ENCODE results near the gene FAM241A. TPM values are rescaled to one million over a fixed set of nuclear protein-coding genes. Genes with fewer than 3 reads are reported as not detected.

Gene FAM241A
- total RNA-seq, result under 1 TPM; 0.36 to 0.75 (median 0.40) TPM
- total RNA-seq (2013), result 0.97 TPM

- peaks cover 3% of the 10 kb centered on the region for H3K27me3 ChIP-seq (ENCODE audit: control insufficient read depth, insufficient read depth, low read length)
- TF ChIP-seq CTCF (IDR thresholded peaks at IDR 0.05), result no peak
- H3K9me3 Mint-ChIP-seq, result no peaks in the 10 kb centered on the region
- peak within 1 kb of the TSS; percentile 81 for H3K4me3 Mint-ChIP-seq
- peak within 1 kb of the TSS; percentile 93 for H3K4me3 ChIP-seq (ENCODE audit: low read length)
- H3K36me3 ChIP-seq (ENCODE audit: control insufficient read depth, insufficient read depth, low read length), result no peaks in the 10 kb centered on the region
- H3K27ac Mint-ChIP-seq, result peak within 1 kb of the TSS; percentile 43 to 54
- WGBS (ENCODE audit: insufficient coverage), result under 1% methylated on average over 68 of the region's 70 CpGs
- H3K27me3 Mint-ChIP-seq (ENCODE audit: low read depth in 2 of 2), result peaks cover 6 to 8% of the 10 kb centered on the region in 2 donors
- H3K9me3 ChIP-seq (ENCODE audit: control insufficient read depth, insufficient read depth, low read length), result no peaks in the 10 kb centered on the region
- H3K27ac ChIP-seq (ENCODE audit: low read length), result peak within 1 kb of the TSS; percentile 84
- no peaks in the 10 kb centered on the region for H3K36me3 Mint-ChIP-seq
- intact Hi-C loops (cut with micrococcal nuclease), result loop anchor here (1.0 to 2.0 kb wide), 2 partner anchors 87 to 491 kb away; partner anchors contain the start of genes LARP7 and ZGRF1
- DNase-seq, result peak; percentile 85 to 91
- peaks cover 7% of the 10 kb centered on the region for H3K4me1 ChIP-seq (ENCODE audit: control insufficient read depth, insufficient read depth, low read length)
- peaks cover 6 to 10% of the 10 kb centered on the region in 2 donors for H3K4me1 Mint-ChIP-seq
- peak; percentile 91 to 98 (median 94) for ATAC-seq
Measured at GRCh38 chr4:112145326-112145789, at the start of gene FAM241A. Gene FAM241A (plus strand): TSS chr4:112145454. CDS start chr4:112145581, 127 bp downstream.

- H3K9me3 Mint-ChIP-seq, result no peaks in the 10 kb centered on the region
- H3K36me3 Mint-ChIP-seq, result no peaks in the 10 kb centered on the region
- ATAC-seq (no peak), DNase-seq (no peak)
- no peak overlapping the region for H3K4me3 Mint-ChIP-seq
- H3K4me3 ChIP-seq (ENCODE audit: low read length), result no peak overlapping the region
- no peaks in the 10 kb centered on the region for H3K4me1 ChIP-seq (ENCODE audit: control insufficient read depth, insufficient read depth, low read length)
- intact Hi-C loops (cut with micrococcal nuclease), result loop anchor here (1.0 kb wide), 2 partner anchors 136 to 424 kb away; no protein-coding TSS in a partner anchor
- no peak for TF ChIP-seq CTCF (IDR thresholded peaks at IDR 0.05)
- peaks cover 0 to 7% of the 10 kb centered on the region in 2 donors for H3K4me1 Mint-ChIP-seq
- no peak overlapping the region for H3K27ac Mint-ChIP-seq
- no peaks in the 10 kb centered on the region for H3K9me3 ChIP-seq (ENCODE audit: control insufficient read depth, insufficient read depth, low read length)
- peaks cover 19 to 22% of the 10 kb centered on the region in 2 donors for H3K27me3 Mint-ChIP-seq (ENCODE audit: low read depth in 2 of 2)
- 87% methylated on average over 4 of the region's 4 CpGs for WGBS (ENCODE audit: insufficient coverage)
- no peaks in the 10 kb centered on the region for H3K27me3 ChIP-seq (ENCODE audit: control insufficient read depth, insufficient read depth, low read length)
- H3K27ac ChIP-seq (ENCODE audit: low read length), result no peak overlapping the region
- no peaks in the 10 kb centered on the region for H3K36me3 ChIP-seq (ENCODE audit: control insufficient read depth, insufficient read depth, low read length)
Measured at GRCh38 chr4:112098841-112099530, 46.3 kb upstream of the FAM241A start.

GRCh38 chr4:112099701-112100297, 45.5 kb upstream of the FAM241A start:
- Histone ChIP-seq H3K9me3 (ENCODE audit: control insufficient read depth, insufficient read depth, low read length) (no peaks in the 10 kb centered on the region), H3K27ac (ENCODE audit: low read length) (no peak overlapping the region), H3K36me3 (ENCODE audit: control insufficient read depth, insufficient read depth, low read length) (no peaks in the 10 kb centered on the region), H3K4me3 (ENCODE audit: low read length) (no peak overlapping the region), H3K27me3 (ENCODE audit: control insufficient read depth, insufficient read depth, low read length) (no peaks in the 10 kb centered on the region), H3K4me1 (ENCODE audit: control insufficient read depth, insufficient read depth, low read length) (no peaks in the 10 kb centered on the region)
- 25% methylated on average over 3 of the region's 5 CpGs for WGBS (ENCODE audit: insufficient coverage)
- H3K4me1 Mint-ChIP-seq, result peaks cover 0 to 7% of the 10 kb centered on the region in 2 donors
- no peaks in the 10 kb centered on the region for H3K9me3 Mint-ChIP-seq
- H3K27ac Mint-ChIP-seq, result no peak overlapping the region
- peaks cover 16 to 22% of the 10 kb centered on the region in 2 donors for H3K27me3 Mint-ChIP-seq (ENCODE audit: low read depth in 2 of 2)
- no peak overlapping the region for H3K4me3 Mint-ChIP-seq
- ATAC-seq (peak in 2 of 3 donors; percentile 50 to 64), DNase-seq (peak in 1 of 2 donors; percentile 69)
- TF ChIP-seq CTCF (IDR thresholded peaks at IDR 0.05), result peak; percentile 75
- no peaks in the 10 kb centered on the region for H3K36me3 Mint-ChIP-seq
- intact Hi-C loops (cut with micrococcal nuclease), result loop anchor here (1.0 kb wide), 3 partner anchors 136 to 505 kb away; no protein-coding TSS in a partner anchor

Data from natural killer cell (primary cell).